ENCODE results near the gene MARS2. TPM values are rescaled to one million over a fixed set of nuclear protein-coding genes. Genes with fewer than 3 reads are reported as not detected.
"Not testable (repeated sequence)": the region's sequence is repeated elsewhere in the genome, so short reads cannot be mapped to it uniquely, and the experiment has no call there.

Gene MARS2
- total RNA-seq, 1 donor, result 3.3 TPM

DNA sequence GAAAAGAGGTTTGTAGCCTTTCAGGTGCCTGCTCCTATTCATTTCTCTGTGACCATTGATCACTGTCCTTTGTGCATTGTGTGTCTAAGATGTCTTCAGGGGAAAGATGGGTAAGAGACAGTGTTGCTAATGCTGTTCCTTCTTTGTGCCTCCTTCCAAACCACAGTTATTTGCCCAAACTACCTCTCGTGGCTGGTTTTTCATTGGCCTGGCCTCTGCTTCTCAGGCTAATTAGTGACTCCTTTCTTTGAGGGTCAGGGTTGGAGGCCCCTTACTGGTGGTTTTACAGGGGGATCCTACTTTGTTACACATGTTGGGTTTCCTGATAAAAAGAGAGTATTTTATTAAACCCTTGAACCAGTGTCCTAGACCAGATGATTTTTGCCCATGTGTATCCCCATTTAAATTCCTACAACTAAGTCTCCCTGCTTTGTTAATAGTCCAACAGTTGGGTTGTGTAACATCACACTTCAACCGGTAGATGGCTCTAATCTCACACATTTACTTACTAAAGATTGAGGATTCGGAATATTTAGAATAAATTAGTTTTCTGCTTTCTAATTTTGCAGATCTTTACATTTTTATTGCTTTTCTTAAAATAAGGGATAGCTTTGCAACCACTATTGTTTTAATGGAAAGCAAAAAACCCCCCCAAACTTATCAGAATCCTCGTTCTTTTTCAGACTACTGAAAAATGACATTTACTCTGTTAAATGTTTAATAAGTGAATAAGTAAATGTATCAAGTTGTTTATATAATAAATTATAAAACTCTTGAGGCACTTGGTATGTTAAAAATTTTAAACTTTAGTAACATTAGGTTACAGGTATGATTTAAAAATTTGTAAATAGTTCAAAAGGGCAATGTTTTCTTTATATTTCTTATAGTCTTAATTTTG lies 2.4 kb downstream of the MARS2 start:
- no peaks in the 10 kb centered on the region for H3K9me3 ChIP-seq (ENCODE audit: low read depth, low read length)
- peak; percentile 74 for TF ChIP-seq CTCF (IDR thresholded peaks at IDR 0.05; ENCODE audit: extremely low read depth, low read depth, low read length)
- peak overlapping the region; percentile 32 for H2AFZ ChIP-seq (ENCODE audit: low read length)
- H3K36me3 ChIP-seq (ENCODE audit: insufficient read depth, low read length), result peaks cover 10% of the 10 kb centered on the region
- no peaks in the 10 kb centered on the region for H3K27me3 ChIP-seq (ENCODE audit: insufficient read depth, low read length)
- H4K20me1 ChIP-seq (ENCODE audit: insufficient read depth, low read length), result peaks cover 23% of the 10 kb centered on the region
- peak overlapping the region; percentile 98 for H3K4me2 ChIP-seq (ENCODE audit: insufficient read depth, low read length)
- H3K79me2 ChIP-seq (ENCODE audit: insufficient read depth, low read length), result peaks cover 40% of the 10 kb centered on the region
- peaks cover 32% of the 10 kb centered on the region for H3K4me1 ChIP-seq (ENCODE audit: insufficient read depth, low read length)
- H3K4me3 ChIP-seq (ENCODE audit: insufficient read depth, low read length), result peak overlapping the region; percentile 92
- H3K27ac ChIP-seq (ENCODE audit: low read depth, low read length), result no peak overlapping the region
- peak; percentile 85 for DNase-seq (ENCODE audit: insufficient read length, low spot score, missing footprints)

DNA sequence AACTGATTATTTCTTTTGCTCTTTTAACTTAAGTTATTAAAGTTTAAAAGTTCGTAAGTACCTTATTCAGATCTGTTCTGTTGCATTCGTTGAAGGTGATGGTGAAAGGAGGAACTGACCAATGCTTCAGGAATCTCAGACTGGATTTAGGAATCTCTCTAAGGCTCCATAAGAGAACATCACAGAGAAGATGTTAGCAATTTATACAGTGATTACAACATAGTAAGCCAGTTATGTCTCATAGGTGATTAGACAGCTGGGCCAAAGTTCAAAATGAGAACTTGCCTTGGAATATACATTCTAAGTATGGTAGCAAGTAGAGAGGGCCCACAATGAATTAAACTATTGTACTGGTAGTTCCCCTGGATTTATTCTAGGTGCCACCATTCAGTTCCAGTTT lies 3.2 kb downstream of the MARS2 start:
- H3K4me2 ChIP-seq (ENCODE audit: insufficient read depth, low read length), result peak overlapping the region; percentile 98
- H3K79me2 ChIP-seq (ENCODE audit: insufficient read depth, low read length), result peaks cover 40% of the 10 kb centered on the region
- TF ChIP-seq CTCF (IDR thresholded peaks at IDR 0.05; ENCODE audit: extremely low read depth, low read depth, low read length), result no peak
- H3K9me3 ChIP-seq (ENCODE audit: low read depth, low read length), result no peaks in the 10 kb centered on the region
- H3K27me3 ChIP-seq (ENCODE audit: insufficient read depth, low read length), result no peaks in the 10 kb centered on the region
- H3K27ac ChIP-seq (ENCODE audit: low read depth, low read length), result peak overlapping the region; percentile 26
- H3K4me3 ChIP-seq (ENCODE audit: insufficient read depth, low read length), result peak overlapping the region; percentile 24
- H4K20me1 ChIP-seq (ENCODE audit: insufficient read depth, low read length), result peaks cover 23% of the 10 kb centered on the region
- no peak overlapping the region for H2AFZ ChIP-seq (ENCODE audit: low read length)
- H3K4me1 ChIP-seq (ENCODE audit: insufficient read depth, low read length), result peaks cover 32% of the 10 kb centered on the region
- peak; percentile 69 for DNase-seq (ENCODE audit: insufficient read length, low spot score, missing footprints)
- H3K36me3 ChIP-seq (ENCODE audit: insufficient read depth, low read length), result peaks cover 10% of the 10 kb centered on the region

DNA sequence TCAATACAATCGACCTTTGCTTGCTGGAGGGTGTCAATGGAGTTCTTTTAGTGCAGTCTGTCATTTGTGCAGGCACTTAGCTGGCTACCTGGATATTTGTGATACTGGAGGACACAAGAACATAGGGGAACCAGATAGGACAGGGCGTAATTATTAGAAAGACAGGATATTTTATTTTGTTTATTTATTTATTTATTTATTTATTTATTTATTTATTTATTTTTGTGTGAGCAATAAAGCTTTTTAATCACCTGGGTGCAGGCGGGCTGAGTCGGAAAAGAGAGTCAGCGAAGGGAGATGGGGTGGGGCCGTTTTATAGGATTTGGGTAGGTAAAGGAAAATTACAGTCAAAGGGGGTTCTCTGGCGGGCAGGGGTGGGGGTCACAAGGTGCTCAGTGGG lies 4.0 kb downstream of the MARS2 start:
- H3K4me2 ChIP-seq (ENCODE audit: insufficient read depth, low read length), result peak overlapping the region; percentile 98

GRCh38 chr2:197710424-197711042 lies 5.4 kb downstream of the MARS2 start:
- Histone ChIP-seq H3K4me2 (ENCODE audit: insufficient read depth, low read length) (no peak overlapping the region), H4K20me1 (ENCODE audit: insufficient read depth, low read length) (peaks cover 23% of the 10 kb centered on the region), H3K27me3 (ENCODE audit: insufficient read depth, low read length) (no peaks in the 10 kb centered on the region), H3K9me3 (ENCODE audit: low read depth, low read length) (no peaks in the 10 kb centered on the region), H2AFZ (ENCODE audit: low read length) (no peak overlapping the region), H3K4me1 (ENCODE audit: insufficient read depth, low read length) (peaks cover 29% of the 10 kb centered on the region), H3K79me2 (ENCODE audit: insufficient read depth, low read length) (peaks cover 40% of the 10 kb centered on the region), H3K4me3 (ENCODE audit: insufficient read depth, low read length) (no peak overlapping the region), H3K27ac (ENCODE audit: low read depth, low read length) (no peak overlapping the region), H3K36me3 (ENCODE audit: insufficient read depth, low read length) (peaks cover 10% of the 10 kb centered on the region)
- no peak for TF ChIP-seq CTCF (IDR thresholded peaks at IDR 0.05; ENCODE audit: extremely low read depth, low read depth, low read length)
- DNase-seq (ENCODE audit: insufficient read length, low spot score, missing footprints), result no peak

More for the DNA sequence above, 4.0 kb downstream of the MARS2 start:
- Histone ChIP-seq H3K4me1 (ENCODE audit: insufficient read depth, low read length) (peaks cover 32% of the 10 kb centered on the region), H3K79me2 (ENCODE audit: insufficient read depth, low read length) (peaks cover 40% of the 10 kb centered on the region), H4K20me1 (ENCODE audit: insufficient read depth, low read length) (peaks cover 23% of the 10 kb centered on the region), H3K27ac (ENCODE audit: low read depth, low read length) (peak overlapping the region; percentile 26)
- not testable (repeated sequence) for H3K36me3 ChIP-seq (ENCODE audit: insufficient read depth, low read length); H3K9me3 ChIP-seq (ENCODE audit: low read depth, low read length); H3K27me3 ChIP-seq (ENCODE audit: insufficient read depth, low read length); H3K4me3 ChIP-seq (ENCODE audit: insufficient read depth, low read length); DNase-seq (ENCODE audit: insufficient read length, low spot score, missing footprints); H2AFZ ChIP-seq (ENCODE audit: low read length)

Data from osteoblast (primary cell).